ENCODE results near the gene EXO1.
"Not testable (repeated sequence)": the region's sequence is repeated elsewhere in the genome, so short reads cannot be mapped to it uniquely, and the experiment has no call there.

EXO1 gene

DNA sequence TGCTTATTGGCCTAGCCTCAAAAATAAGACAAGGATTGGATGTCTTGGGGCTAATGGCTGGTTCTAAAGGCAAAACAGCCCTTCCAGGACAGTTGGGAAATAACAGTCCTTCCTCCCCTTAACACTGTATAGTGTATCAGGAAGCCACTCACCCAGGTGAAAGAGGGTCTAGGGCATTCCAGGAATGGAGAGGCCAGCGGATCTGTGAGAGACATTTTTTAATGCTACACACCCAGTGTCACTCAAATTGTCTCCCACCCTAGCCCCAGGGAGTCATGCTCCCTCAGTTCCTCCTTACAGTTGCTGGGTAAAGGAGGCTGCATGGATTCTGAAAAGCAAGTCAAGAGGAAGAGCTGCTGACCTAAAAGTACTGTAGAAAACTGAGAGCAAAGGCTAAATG lies 24.1 kb upstream of the EXO1 start:
- TF ChIP-seq, protein P1, sequence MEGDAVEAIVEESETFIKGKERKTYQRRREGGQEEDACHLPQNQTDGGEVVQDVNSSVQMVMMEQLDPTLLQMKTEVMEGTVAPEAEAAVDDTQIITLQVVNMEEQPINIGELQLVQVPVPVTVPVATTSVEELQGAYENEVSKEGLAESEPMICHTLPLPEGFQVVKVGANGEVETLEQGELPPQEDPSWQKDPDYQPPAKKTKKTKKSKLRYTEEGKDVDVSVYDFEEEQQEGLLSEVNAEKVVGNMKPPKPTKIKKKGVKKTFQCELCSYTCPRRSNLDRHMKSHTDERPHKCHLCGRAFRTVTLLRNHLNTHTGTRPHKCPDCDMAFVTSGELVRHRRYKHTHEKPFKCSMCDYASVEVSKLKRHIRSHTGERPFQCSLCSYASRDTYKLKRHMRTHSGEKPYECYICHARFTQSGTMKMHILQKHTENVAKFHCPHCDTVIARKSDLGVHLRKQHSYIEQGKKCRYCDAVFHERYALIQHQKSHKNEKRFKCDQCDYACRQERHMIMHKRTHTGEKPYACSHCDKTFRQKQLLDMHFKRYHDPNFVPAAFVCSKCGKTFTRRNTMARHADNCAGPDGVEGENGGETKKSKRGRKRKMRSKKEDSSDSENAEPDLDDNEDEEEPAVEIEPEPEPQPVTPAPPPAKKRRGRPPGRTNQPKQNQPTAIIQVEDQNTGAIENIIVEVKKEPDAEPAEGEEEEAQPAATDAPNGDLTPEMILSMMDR (IDR thresholded peaks at IDR 0.05; ENCODE audit: low read depth, low read length) = no peak
- no peak overlapping the region for H3K4me3 ChIP-seq (ENCODE audit: low read depth, low read length)

DNA sequence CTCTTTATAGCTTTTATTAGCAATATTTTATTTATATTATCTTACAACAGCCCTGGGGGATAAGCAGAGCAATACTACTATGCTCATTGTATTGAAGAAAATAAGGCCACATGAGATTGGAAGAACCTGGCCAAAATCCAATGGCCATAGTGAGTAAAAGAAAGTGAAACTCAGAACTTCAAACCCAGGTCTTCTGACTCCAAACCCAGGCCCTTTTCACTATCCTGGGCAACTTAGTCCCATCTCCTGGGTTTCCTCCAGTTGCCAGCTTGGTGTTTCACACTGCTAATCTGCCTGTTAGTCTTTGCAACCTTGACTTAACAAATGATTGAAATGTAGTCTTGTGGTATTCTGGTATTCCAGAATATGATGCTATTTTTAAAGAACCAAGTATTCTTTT lies 22.4 kb upstream of the EXO1 start:
- H3K4me3 ChIP-seq (ENCODE audit: low read depth, low read length) = no peak overlapping the region
- TF ChIP-seq, protein P1 (IDR thresholded peaks at IDR 0.05; ENCODE audit: low read depth, low read length) = no peak

DNA sequence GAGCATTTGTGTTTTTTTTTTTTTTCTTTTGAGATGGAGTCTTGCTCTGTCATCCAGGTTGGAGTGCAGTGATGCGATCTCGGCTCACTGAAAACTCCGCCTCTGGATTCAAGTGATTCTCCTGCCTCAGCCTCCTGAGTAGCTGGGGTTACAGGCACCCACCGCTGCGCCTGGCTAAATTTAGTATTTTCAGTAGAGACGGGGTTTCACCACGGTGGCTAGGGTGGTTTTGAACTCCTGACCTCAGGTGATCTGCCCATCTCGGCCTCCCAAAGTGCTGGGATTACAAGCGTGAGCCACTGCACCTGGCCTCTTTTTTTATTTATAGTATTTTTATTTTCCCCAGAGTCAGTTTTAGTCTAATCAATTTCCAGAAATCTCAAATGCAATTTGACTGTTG lies 21.4 kb upstream of the EXO1 start:
- H3K4me3 ChIP-seq (ENCODE audit: low read depth, low read length) = not testable (repeated sequence)

DNA sequence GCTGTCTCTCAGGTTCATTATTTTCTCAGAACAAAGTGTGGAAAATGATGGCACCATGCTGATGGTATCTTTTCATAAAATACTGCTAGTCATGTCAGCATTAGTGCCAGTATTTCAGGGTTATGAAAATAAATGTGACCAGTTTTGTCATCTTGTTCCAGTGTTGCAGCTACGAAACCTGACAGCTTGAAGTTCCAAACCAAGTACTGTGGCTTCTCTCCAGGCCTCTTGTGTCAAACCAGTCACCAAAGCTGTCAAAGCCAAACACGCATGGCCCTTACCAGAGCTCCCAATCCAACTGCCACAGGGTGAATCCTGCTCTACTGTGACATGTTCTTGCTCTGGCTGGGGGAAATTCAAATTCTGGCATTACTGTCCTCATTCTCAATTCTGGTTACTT lies 20.7 kb upstream of the EXO1 start:
- no peak overlapping the region for H3K4me3 ChIP-seq (ENCODE audit: low read depth, low read length)
- TF ChIP-seq, protein P1 (IDR thresholded peaks at IDR 0.05; ENCODE audit: low read depth, low read length) = no peak

DNA sequence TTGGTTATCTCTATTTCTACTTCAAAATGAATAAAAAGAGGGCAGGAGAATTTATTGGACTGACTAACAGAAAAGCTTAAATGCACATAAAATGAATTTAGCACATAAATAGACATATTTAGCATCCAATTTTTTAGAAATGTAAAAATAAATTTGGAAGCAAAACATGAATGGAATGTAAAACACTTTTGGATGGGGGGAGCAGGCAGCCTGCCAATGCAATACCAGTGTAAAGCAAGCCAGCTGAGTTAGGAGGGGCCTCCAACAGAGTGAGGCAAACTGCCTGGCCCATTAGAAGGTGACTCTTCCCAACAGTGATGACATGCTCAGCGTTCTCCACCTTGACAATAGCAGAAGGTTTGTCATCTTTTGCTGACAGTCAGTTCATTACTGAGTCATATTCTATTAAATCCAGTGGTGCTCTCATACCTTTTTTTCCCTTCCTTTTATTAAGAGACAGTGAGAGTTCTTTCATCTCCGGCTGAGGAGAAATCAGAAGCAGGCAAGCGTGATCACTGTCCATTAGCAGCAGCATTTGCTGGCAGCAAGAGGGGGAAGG lies 19.5 kb upstream of the EXO1 start:
- TF ChIP-seq, protein P1 (IDR thresholded peaks at IDR 0.05; ENCODE audit: low read depth, low read length) = no peak

DNA sequence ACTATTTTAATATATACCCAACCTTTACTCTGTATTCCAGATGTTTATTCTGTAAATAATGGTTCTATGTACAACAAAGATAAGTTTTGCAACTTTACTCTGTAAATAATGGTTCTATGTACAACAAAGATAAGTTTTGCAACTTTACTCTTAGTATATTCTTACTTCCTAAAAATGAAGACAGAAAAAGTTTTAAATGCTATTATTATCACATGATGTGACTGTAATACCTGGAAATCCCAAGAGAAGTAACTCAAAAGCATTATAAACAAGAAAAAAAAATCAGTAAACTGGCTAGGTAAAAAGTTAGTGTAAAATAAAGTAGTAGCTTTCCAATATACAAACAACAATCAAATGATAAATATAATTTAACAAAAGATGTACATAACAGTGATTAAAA lies 18.5 kb upstream of the EXO1 start:
- TF ChIP-seq, protein P1 (IDR thresholded peaks at IDR 0.05; ENCODE audit: low read depth, low read length) = no peak
- no peak overlapping the region for H3K4me3 ChIP-seq (ENCODE audit: low read depth, low read length)

More for the DNA sequence above, 19.5 kb upstream of the EXO1 start:
- H3K4me3 ChIP-seq (ENCODE audit: low read depth, low read length) = no peak overlapping the region

DNA sequence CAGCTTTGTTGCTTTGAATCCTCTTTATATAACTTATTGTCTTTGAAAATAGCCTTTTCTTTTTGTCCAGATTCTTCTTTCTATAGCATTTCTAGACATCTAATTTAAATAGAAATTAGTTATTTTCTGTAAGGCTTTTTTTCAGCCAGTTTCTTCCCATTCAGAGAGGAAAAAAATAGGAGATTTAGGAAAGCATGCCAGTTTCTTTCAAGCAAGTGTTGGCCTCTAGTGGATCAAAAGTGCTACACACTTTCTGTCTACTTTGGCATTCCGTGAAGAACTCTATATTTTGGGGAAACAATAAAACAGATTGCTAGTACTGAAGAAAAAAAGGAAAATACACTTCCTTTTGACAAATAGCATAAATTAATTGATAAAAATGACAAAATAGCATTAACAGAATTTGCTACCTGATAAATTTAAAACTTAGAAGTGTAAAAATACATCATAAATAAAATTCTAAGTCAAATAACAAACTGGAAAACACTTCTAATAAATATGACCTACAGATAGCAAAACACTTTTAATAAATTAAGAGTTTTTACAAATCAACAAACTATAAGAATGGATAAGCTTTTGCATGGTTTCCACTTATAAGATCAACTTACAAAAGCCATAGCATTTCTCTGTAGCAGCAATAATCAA lies 13.1 kb upstream of the EXO1 start:
- H3K4me3 ChIP-seq (ENCODE audit: low read depth, low read length) = no peak overlapping the region
- TF ChIP-seq, protein P1 (IDR thresholded peaks at IDR 0.05; ENCODE audit: low read depth, low read length) = peak; percentile 66

DNA sequence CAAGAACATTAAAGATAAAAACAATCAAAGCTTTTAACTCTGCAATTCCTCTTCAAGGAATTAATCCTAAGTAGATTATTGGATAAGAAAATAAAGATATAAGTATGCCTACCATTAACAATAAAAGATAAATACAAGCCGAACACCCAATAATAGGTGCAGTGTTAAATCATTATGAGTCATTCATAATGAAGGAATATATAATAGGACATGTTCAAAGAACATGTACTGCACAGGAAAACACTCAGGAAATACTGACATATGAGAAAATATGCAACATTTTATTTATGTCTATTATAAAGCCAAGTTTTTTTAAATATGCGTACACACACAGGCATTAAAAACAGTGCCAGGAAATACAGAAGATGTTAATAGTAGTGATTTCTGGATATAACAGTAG lies 11.1 kb upstream of the EXO1 start:
- TF ChIP-seq, protein P1 (IDR thresholded peaks at IDR 0.05; ENCODE audit: low read depth, low read length) = no peak
- H3K4me3 ChIP-seq (ENCODE audit: low read depth, low read length) = no peak overlapping the region
